ENCODE results near the gene ANGPTL2.

DNA sequence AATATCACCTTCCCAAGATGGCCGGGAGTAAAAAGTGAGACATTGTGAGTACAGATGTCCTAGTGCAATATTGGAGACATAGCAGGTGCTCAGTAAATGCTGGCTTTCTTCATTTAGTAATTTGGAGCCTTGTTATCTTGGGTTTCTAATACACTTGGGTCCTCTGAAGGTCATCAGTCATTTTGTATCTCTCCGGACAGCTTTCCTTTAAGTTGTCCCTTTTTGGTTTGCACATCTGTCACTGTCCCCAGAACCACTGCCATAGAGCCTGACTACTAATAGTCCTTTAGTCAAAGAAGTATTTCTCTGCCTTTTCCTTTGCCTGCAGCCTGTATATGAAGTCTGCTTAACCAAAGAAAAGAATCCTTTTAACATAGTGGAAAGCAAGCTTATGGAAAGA is 7.8 kb upstream of the ANGPTL2 start:
- TF ChIP-seq, protein P1, sequence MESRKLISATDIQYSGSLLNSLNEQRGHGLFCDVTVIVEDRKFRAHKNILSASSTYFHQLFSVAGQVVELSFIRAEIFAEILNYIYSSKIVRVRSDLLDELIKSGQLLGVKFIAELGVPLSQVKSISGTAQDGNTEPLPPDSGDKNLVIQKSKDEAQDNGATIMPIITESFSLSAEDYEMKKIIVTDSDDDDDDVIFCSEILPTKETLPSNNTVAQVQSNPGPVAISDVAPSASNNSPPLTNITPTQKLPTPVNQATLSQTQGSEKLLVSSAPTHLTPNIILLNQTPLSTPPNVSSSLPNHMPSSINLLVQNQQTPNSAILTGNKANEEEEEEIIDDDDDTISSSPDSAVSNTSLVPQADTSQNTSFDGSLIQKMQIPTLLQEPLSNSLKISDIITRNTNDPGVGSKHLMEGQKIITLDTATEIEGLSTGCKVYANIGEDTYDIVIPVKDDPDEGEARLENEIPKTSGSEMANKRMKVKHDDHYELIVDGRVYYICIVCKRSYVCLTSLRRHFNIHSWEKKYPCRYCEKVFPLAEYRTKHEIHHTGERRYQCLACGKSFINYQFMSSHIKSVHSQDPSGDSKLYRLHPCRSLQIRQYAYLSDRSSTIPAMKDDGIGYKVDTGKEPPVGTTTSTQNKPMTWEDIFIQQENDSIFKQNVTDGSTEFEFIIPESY (IDR thresholded peaks at IDR 0.05), result no peak
- TF ChIP-seq, protein P2, sequence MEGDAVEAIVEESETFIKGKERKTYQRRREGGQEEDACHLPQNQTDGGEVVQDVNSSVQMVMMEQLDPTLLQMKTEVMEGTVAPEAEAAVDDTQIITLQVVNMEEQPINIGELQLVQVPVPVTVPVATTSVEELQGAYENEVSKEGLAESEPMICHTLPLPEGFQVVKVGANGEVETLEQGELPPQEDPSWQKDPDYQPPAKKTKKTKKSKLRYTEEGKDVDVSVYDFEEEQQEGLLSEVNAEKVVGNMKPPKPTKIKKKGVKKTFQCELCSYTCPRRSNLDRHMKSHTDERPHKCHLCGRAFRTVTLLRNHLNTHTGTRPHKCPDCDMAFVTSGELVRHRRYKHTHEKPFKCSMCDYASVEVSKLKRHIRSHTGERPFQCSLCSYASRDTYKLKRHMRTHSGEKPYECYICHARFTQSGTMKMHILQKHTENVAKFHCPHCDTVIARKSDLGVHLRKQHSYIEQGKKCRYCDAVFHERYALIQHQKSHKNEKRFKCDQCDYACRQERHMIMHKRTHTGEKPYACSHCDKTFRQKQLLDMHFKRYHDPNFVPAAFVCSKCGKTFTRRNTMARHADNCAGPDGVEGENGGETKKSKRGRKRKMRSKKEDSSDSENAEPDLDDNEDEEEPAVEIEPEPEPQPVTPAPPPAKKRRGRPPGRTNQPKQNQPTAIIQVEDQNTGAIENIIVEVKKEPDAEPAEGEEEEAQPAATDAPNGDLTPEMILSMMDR (IDR thresholded peaks at IDR 0.05; ENCODE audit: low read depth, low read length, missing input control), result no peak
- TF ChIP-seq SP1 (IDR thresholded peaks at IDR 0.05), result no peak
- TF ChIP-seq, protein P3, sequence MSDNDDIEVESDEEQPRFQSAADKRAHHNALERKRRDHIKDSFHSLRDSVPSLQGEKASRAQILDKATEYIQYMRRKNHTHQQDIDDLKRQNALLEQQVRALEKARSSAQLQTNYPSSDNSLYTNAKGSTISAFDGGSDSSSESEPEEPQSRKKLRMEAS (IDR thresholded peaks at IDR 0.05), result no peak
- TF ChIP-seq YY1 (IDR thresholded peaks at IDR 0.05), result no peak
- no peak for TF ChIP-seq TAF1 (conservative IDR thresholded peaks at IDR 0.05)
- TF ChIP-seq NR2F2 (IDR thresholded peaks at IDR 0.05), result no peak
- TF ChIP-seq FOXA1 (IDR thresholded peaks at IDR 0.05), result no peak
- TF ChIP-seq RAD21 (IDR thresholded peaks at IDR 0.05), result no peak
